Activated CD8-positive, alpha-beta memory T cell treated with anti-CD3 and anti-CD28 coated beads for 4 hours (primary cell): ENCODE data around the gene TMEM198.

Experiments
- DNase-seq, 2 donors: peaks; one replicate each; pipeline ENCODE4 v3.0.0-alpha.2; 2020; ENCODE audit warnings: low read depth in 2 of 2

TMEM198 gene

GRCh38 chr2:219526320-219527075 lies 17.3 kb upstream of the TMEM198 start:
- no peak for DNase-seq

GRCh38 chr2:219527076-219527394 lies 16.8 kb upstream of the TMEM198 start:
- no peak for DNase-seq

GRCh38 chr2:219527472-219527871 lies 16.4 kb upstream of the TMEM198 start:
- DNase-seq, result no peak

GRCh38 chr2:219530048-219530963 lies 13.5 kb upstream of the TMEM198 start:
- DNase-seq, result peak; percentile 68 to 70

- no peak for DNase-seq
Observed at GRCh38 chr2:219531639-219532377, 12.0 kb upstream of the TMEM198 start.

- DNase-seq, result no peak
Observed at GRCh38 chr2:219532378-219532649, 11.5 kb upstream of the TMEM198 start.

GRCh38 chr2:219533930-219534661 lies 9.7 kb upstream of the TMEM198 start:
- no peak for DNase-seq

- DNase-seq, result no peak
Observed at GRCh38 chr2:219536425-219536824, 7.4 kb upstream of the TMEM198 start.

- no peak for DNase-seq
Observed at GRCh38 chr2:219536967-219537366, 6.9 kb upstream of the TMEM198 start.

- DNase-seq, result no peak
Observed at GRCh38 chr2:219537657-219538488, 6.0 kb upstream of the TMEM198 start.

GRCh38 chr2:219538504-219538951 lies 5.3 kb upstream of the TMEM198 start:
- DNase-seq, result no peak

- no peak for DNase-seq
Observed at GRCh38 chr2:219538956-219539788, 4.7 kb upstream of the TMEM198 start.

- no peak for DNase-seq
Observed at GRCh38 chr2:219539926-219540678, 3.7 kb upstream of the TMEM198 start.

- DNase-seq, result no peak
Observed at GRCh38 chr2:219540784-219541504, 2.9 kb upstream of the TMEM198 start.

GRCh38 chr2:219541611-219542180 lies 2.1 kb upstream of the TMEM198 start:
- DNase-seq, result peak; percentile 67 to 68

GRCh38 chr2:219542931-219543595 lies 765 bp upstream of the TMEM198 start:
- DNase-seq, result peak in 1 of 2 donors; percentile 10

- no peak for DNase-seq
Observed at GRCh38 chr2:219544567-219544966, 739 bp downstream of the TMEM198 start.
